ENCODE data around the gene GK2.

GK2 gene

GRCh38 chr4:79413032-79413885 is 5.2 kb upstream of the GK2 start:
- Histone ChIP-seq H3K9me3 (ENCODE audit: control insufficient read depth, insufficient read depth, low read length) (no peaks in the 10 kb centered on the region), H3K9ac (ENCODE audit: low read depth, low read length) (no peak overlapping the region), H3K4me1 (ENCODE audit: insufficient read depth, low read length) (no peaks in the 10 kb centered on the region; the same call in 1 of the 2 replicates), H3K36me3 (ENCODE audit: insufficient read depth, low read length) (no peaks in the 10 kb centered on the region)

DNA sequence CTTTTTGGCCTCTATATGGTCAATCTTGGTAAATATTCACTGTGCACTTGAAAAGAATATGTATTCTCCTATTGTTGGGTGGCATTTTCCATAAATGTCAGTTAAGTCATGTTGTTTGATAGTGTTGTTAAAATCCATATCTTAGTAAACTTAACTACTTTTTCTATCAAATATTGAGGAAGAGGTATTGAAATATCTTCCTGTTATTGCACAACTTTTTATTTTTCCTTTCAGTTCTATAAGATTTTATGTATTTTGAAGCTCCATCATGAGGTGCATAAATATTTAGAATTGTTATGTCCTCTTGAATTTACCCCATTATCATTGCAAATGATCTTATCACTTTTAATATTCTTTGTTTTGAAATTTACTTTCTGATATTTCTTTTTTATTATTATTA is 3.4 kb downstream of the GK2 start:
- Histone ChIP-seq H3K36me3 (ENCODE audit: insufficient read depth, low read length) (no peaks in the 10 kb centered on the region), H3K4me1 (ENCODE audit: insufficient read depth, low read length) (no peaks in the 10 kb centered on the region; the same call in 1 of the 2 replicates), H3K9ac (ENCODE audit: low read depth, low read length) (no peak overlapping the region), H3K9me3 (ENCODE audit: control insufficient read depth, insufficient read depth, low read length) (no peaks in the 10 kb centered on the region)

DNA sequence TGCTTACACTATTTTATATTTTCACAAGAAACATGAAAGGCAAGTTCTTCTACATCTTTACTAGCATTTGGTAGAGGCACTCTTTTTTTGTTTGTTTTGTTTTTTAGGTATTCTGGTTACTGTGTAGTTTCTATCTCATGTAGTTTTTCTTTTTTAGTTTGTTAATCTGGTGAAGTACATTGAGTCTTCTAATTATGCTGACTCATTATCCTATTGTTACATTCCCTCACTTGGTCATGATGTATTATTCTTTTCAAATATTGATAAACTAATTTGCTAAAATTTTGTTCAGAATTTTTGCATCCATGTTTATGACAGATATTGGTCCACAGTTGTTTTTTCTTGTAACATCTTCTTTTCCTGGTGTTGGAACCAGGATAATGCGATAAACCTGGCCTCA is 4.7 kb downstream of the GK2 start:
- no peaks in the 10 kb centered on the region for H3K9me3 ChIP-seq (ENCODE audit: control insufficient read depth, insufficient read depth, low read length)
- H3K9ac ChIP-seq (ENCODE audit: low read depth, low read length), result no peak overlapping the region
- H3K36me3 ChIP-seq (ENCODE audit: insufficient read depth, low read length), result no peaks in the 10 kb centered on the region
- no peaks in the 10 kb centered on the region; the same call in 1 of the 2 replicates for H3K4me1 ChIP-seq (ENCODE audit: insufficient read depth, low read length)

- no peaks in the 10 kb centered on the region for H3K9me3 ChIP-seq (ENCODE audit: control insufficient read depth, insufficient read depth, low read length)
- H3K9ac ChIP-seq (ENCODE audit: low read depth, low read length), result no peak overlapping the region
- H3K4me1 ChIP-seq (ENCODE audit: insufficient read depth, low read length), result no peaks in the 10 kb centered on the region; the same call in 1 of the 2 replicates
- H3K36me3 ChIP-seq (ENCODE audit: insufficient read depth, low read length), result no peaks in the 10 kb centered on the region
Measured at GRCh38 chr4:79402332-79402851, 5.6 kb downstream of the GK2 start.

DNA sequence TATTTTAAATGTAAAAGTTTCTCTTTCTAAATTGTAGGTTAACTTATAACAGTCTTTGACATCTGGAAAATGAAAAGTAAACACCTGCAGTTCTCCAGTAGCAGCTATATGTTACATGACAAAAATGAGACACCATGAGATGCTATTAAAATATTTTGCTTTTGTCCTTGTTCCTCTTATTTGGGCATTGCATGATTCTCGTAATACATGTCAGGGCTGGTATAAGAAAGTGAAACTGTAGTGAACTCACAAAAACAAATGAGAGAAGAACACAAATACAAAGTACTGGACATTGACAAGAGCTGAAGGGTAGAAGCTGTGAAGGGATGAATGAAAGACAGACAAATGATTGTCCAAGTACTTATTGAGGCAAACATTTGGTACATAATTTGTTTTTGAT is 9.0 kb downstream of the GK2 start:
- Histone ChIP-seq H3K4me1 (ENCODE audit: insufficient read depth, low read length) (no peaks in the 10 kb centered on the region; the same call in 1 of the 2 replicates), H3K9me3 (ENCODE audit: control insufficient read depth, insufficient read depth, low read length) (no peaks in the 10 kb centered on the region), H3K9ac (ENCODE audit: low read depth, low read length) (no peak overlapping the region), H3K36me3 (ENCODE audit: insufficient read depth, low read length) (no peaks in the 10 kb centered on the region)

DNA sequence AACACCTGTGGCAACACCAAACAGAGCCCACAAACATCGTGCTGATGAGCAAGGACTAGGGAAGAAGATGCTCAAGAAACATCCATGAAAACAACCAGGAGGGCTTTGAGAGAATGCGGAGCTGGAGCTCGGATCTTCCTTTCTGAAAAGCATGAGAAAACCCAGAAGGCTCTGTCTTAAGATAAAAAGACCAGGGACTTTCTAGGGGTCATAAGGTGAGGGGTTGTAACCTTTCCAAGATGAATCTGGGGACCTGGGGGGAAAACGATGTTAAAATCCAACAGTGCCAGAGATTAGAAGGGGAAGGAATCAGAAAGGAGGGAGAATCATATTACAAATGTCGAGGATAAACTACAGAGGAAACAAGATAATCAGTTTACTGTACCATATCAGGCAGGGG is 10.1 kb downstream of the GK2 start:
- Histone ChIP-seq H3K9ac (ENCODE audit: low read depth, low read length) (no peak overlapping the region), H3K36me3 (ENCODE audit: insufficient read depth, low read length) (no peaks in the 10 kb centered on the region), H3K9me3 (ENCODE audit: control insufficient read depth, insufficient read depth, low read length) (no peaks in the 10 kb centered on the region), H3K4me1 (ENCODE audit: insufficient read depth, low read length) (no peaks in the 10 kb centered on the region; the same call in 1 of the 2 replicates)

- no peaks in the 10 kb centered on the region; the same call in 1 of the 2 replicates for H3K4me1 ChIP-seq (ENCODE audit: insufficient read depth, low read length)
- no peaks in the 10 kb centered on the region for H3K9me3 ChIP-seq (ENCODE audit: control insufficient read depth, insufficient read depth, low read length)
- H3K9ac ChIP-seq (ENCODE audit: low read depth, low read length), result no peak overlapping the region
- no peaks in the 10 kb centered on the region for H3K36me3 ChIP-seq (ENCODE audit: insufficient read depth, low read length)
Measured at GRCh38 chr4:79396794-79397193, 11.2 kb downstream of the GK2 start.

DNA sequence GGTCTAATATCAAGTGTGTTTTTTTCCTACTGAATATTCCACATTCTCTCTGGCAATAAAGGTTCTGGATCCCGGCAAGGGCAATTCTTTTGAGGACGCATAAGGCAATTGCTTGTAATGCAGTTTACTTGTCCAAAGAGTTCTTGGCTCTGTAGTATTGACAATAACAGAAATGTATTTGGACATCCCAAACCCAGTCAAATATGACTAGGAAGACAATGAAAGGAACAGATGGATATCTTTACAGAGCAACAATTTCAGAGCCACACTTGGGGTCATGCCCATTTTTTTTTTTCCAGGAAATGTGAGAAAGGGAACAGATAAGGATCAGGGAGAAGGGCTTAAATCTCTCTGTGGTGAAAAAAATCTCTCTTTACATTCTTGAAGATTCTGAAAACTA is 12.2 kb downstream of the GK2 start:
- H3K4me1 ChIP-seq (ENCODE audit: insufficient read depth, low read length), result no peaks in the 10 kb centered on the region
- no peak overlapping the region for H3K9ac ChIP-seq (ENCODE audit: low read depth, low read length)
- no peaks in the 10 kb centered on the region for H3K36me3 ChIP-seq (ENCODE audit: insufficient read depth, low read length)
- no peaks in the 10 kb centered on the region for H3K9me3 ChIP-seq (ENCODE audit: control insufficient read depth, insufficient read depth, low read length)

DNA sequence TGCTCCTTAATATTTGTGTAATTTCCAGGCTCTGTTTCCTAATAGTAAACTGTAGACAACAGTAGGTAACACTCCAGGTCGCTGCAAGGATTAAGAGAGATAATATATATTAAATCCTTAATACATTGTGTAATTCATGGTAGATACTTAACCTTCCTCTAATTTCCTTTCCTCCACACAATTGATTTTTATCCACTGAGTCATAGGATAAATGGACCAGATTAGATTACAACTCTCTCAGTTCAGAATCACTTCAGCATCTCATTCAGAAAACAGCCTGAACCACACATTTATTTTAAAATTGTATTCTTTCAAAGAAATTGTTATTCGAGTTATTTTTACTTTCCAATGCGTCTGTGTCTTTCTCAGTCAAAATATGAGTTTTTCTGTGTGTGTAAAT is 17.1 kb downstream of the GK2 start:
- Histone ChIP-seq H3K36me3 (ENCODE audit: insufficient read depth, low read length) (no peaks in the 10 kb centered on the region), H3K9me3 (ENCODE audit: control insufficient read depth, insufficient read depth, low read length) (no peaks in the 10 kb centered on the region), H3K4me1 (ENCODE audit: insufficient read depth, low read length) (no peaks in the 10 kb centered on the region), H3K9ac (ENCODE audit: low read depth, low read length) (no peak overlapping the region)

- Histone ChIP-seq H3K9ac (ENCODE audit: low read depth, low read length) (no peak overlapping the region), H3K36me3 (ENCODE audit: insufficient read depth, low read length) (no peaks in the 10 kb centered on the region), H3K4me1 (ENCODE audit: insufficient read depth, low read length) (no peaks in the 10 kb centered on the region), H3K9me3 (ENCODE audit: control insufficient read depth, insufficient read depth, low read length) (no peaks in the 10 kb centered on the region)
Measured at GRCh38 chr4:79385641-79386040, 22.4 kb downstream of the GK2 start.

DNA sequence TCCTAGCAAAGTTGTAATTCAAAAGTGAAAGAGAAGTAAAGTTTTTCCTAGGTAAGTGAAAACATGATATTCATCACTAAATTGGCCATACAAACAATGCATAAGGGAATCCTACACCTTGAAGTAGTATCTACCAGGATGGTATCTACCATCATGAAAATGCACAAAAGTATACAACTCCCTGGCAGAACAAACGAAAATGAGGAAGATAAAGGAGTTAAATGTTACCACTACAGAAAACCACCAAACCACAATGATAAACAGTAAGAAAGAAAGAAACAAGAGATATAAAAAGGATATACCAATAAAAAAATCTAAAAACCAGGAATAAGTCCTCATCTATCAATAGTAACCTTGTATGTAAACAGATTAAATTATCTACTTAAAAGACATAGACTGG is 26.9 kb downstream of the GK2 start:
- H3K36me3 ChIP-seq (ENCODE audit: insufficient read depth, low read length), result no peaks in the 10 kb centered on the region
- H3K9me3 ChIP-seq (ENCODE audit: control insufficient read depth, insufficient read depth, low read length), result no peaks in the 10 kb centered on the region
- H3K9ac ChIP-seq (ENCODE audit: low read depth, low read length), result no peak overlapping the region
- no peaks in the 10 kb centered on the region for H3K4me1 ChIP-seq (ENCODE audit: insufficient read depth, low read length)

GRCh38 chr4:79370026-79370425 is 38.0 kb downstream of the GK2 start:
- Histone ChIP-seq H3K9ac (ENCODE audit: low read depth, low read length) (no peak overlapping the region), H3K9me3 (ENCODE audit: control insufficient read depth, insufficient read depth, low read length) (no peaks in the 10 kb centered on the region), H3K4me1 (ENCODE audit: insufficient read depth, low read length) (no peaks in the 10 kb centered on the region), H3K36me3 (ENCODE audit: insufficient read depth, low read length) (no peaks in the 10 kb centered on the region)

DNA sequence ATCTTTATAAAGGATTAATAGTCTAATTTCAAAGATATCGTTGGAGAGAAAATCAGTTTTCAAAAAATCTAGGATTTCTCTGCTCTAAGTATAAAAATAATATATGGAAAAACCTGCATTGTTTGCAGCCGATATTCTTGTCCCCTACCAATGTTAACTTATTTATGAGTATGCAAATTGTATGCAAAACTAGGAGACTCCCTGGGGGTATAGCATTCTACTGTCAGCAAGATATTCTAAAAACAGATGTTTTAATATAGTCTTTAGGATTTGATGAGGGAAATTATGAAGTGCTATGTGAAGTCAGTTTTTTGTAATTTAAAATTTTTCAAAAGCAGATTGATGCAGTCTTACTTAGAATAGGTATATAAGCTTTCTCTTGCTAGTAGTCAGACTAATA is 40.9 kb downstream of the GK2 start:
- no peaks in the 10 kb centered on the region for H3K36me3 ChIP-seq (ENCODE audit: insufficient read depth, low read length)
- no peaks in the 10 kb centered on the region for H3K9me3 ChIP-seq (ENCODE audit: control insufficient read depth, insufficient read depth, low read length)
- H3K9ac ChIP-seq (ENCODE audit: low read depth, low read length), result no peak overlapping the region
- H3K4me1 ChIP-seq (ENCODE audit: insufficient read depth, low read length), result no peaks in the 10 kb centered on the region

- H3K9me3 ChIP-seq (ENCODE audit: control insufficient read depth, insufficient read depth, low read length), result no peaks in the 10 kb centered on the region
- H3K4me1 ChIP-seq (ENCODE audit: insufficient read depth, low read length), result no peaks in the 10 kb centered on the region
- no peak overlapping the region for H3K9ac ChIP-seq (ENCODE audit: low read depth, low read length)
- no peaks in the 10 kb centered on the region for H3K36me3 ChIP-seq (ENCODE audit: insufficient read depth, low read length)
Measured at GRCh38 chr4:79366422-79366821, 41.6 kb downstream of the GK2 start.

- Histone ChIP-seq H3K36me3 (ENCODE audit: insufficient read depth, low read length) (no peaks in the 10 kb centered on the region), H3K9me3 (ENCODE audit: control insufficient read depth, insufficient read depth, low read length) (no peaks in the 10 kb centered on the region), H3K9ac (ENCODE audit: low read depth, low read length) (no peak overlapping the region), H3K4me1 (ENCODE audit: insufficient read depth, low read length) (no peaks in the 10 kb centered on the region)
Measured at GRCh38 chr4:79364061-79364460, 44.0 kb downstream of the GK2 start.

Data from ES-I3 (cell line).